Epithelial cell of proximal tubule (primary cell): ENCODE measurements around the gene IFT88. TPM values are rescaled to one million over a fixed set of nuclear protein-coding genes. Genes with fewer than 3 reads are reported as not detected.
"Not testable (repeated sequence)": the region's sequence is repeated elsewhere in the genome, so short reads cannot be mapped to it uniquely, and the experiment has no call there.

ENCODE experiments used
- DNase-seq: peaks from one replicate; pipeline ENCODE4 v3.0.0-alpha.2; 2011; ENCODE audit warnings: low read depth
- H3K4me3 ChIP-seq: 2 replicates; pipeline ENCODE4 v1.5.1; 2011; ENCODE audit warnings: low read depth, mild to moderate bottlenecking, low read length
- CTCF ChIP-seq: conservative IDR thresholded peaks from 2 replicates; pipeline ENCODE4 v1.5.1; 2012; ENCODE audit warnings: low read depth, mild to moderate bottlenecking, low read length
- total RNA-seq: library from RNA; depleted of rRNA; stranded (reverse); fragments of >200 nt; gene quantifications from 2 replicates; pipeline ENCODE4 v1.2.3, GENCODE V29; 2015

IFT88 gene
- total RNA-seq, 1 donor from 2014 or later: 15.2 TPM

- TF ChIP-seq CTCF: no peak
- DNase-seq: no peak
- H3K4me3 ChIP-seq: no peak overlapping the region
These were observed 105.8 kb downstream of the IFT88 start for GRCh38 chr13:20672772-20673171.

- no peak for TF ChIP-seq CTCF
These were observed 106.8 kb downstream of the IFT88 start for GRCh38 chr13:20673715-20674114.

GRCh38 chr13:20676213-20676612 is 109.3 kb downstream of the IFT88 start:
- DNase-seq: no peak
- no peak overlapping the region for H3K4me3 ChIP-seq
- no peak for TF ChIP-seq CTCF

More at GRCh38 chr13:20673715-20674114, 106.8 kb downstream of the IFT88 start:
- no peak overlapping the region for H3K4me3 ChIP-seq
- no peak for DNase-seq

GRCh38 chr13:20678606-20679005 is 111.6 kb downstream of the IFT88 start:
- not testable (repeated sequence) for H3K4me3 ChIP-seq, DNase-seq

- no peak for DNase-seq
- no peak for TF ChIP-seq CTCF
- no peak overlapping the region for H3K4me3 ChIP-seq
These were observed 112.9 kb downstream of the IFT88 start for GRCh38 chr13:20679879-20680278.

GRCh38 chr13:20680416-20681080 is 113.6 kb downstream of the IFT88 start:
- no peak overlapping the region for H3K4me3 ChIP-seq
- DNase-seq: no peak
- TF ChIP-seq CTCF: no peak

GRCh38 chr13:20681481-20681880 is 114.5 kb downstream of the IFT88 start:
- DNase-seq, H3K4me3 ChIP-seq: not testable (repeated sequence)

GRCh38 chr13:20682061-20682460 is 115.1 kb downstream of the IFT88 start:
- DNase-seq: no peak
- no peak for TF ChIP-seq CTCF
- H3K4me3 ChIP-seq: no peak overlapping the region
